HG03196 (cell line): ENCODE measurements around the gene TRIM10.
"Not testable (repeated sequence)": the region's sequence is repeated elsewhere in the genome, so short reads cannot be mapped to it uniquely, and the experiment has no call there.

Experiments
- ATAC-seq: cut with Tn5 transposase; IDR thresholded peaks from one replicate; pipeline ENCODE4 v1.9.1; 2021; ENCODE audit not compliant: unreplicated experiment

Gene TRIM10

DNA sequence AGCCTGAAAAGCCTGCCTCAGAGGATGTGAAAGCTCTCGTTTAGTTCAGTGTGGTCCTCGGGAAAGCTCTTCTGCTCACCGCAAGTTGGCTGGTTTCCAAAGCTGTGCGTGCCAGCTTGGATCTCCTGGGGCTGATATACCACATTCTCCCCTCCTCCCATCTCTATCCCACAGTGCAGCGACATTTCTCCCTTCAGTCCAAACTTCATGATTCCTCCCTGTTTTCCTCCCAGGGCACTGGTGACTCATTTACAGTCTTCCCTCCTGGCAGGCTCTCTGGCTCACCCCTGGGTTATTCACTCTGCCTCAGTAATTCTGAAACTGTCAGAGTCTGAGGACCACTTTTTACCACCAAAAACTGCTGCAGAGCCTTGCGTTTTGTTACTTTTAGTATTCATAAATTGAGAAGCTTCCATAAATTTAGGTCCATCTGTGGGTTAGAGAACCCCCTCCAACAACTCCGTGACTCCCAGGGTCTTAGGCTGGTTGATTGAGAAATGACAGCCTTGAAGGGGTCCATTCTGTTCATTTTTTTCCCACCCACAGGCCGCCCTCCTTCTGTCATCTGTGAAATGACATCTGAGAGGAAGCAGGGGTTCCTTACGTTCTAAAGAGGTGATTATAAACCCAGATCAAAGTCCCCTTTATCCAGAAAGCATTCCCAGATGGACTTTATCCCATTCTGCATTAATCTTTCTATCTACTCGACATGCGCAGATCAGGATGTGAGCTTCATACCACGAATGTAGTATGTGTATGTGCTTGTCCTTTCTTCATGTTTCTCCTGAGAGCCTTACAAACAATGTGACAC is 6.1 kb downstream of the TRIM10 start:
- no peak for ATAC-seq

DNA sequence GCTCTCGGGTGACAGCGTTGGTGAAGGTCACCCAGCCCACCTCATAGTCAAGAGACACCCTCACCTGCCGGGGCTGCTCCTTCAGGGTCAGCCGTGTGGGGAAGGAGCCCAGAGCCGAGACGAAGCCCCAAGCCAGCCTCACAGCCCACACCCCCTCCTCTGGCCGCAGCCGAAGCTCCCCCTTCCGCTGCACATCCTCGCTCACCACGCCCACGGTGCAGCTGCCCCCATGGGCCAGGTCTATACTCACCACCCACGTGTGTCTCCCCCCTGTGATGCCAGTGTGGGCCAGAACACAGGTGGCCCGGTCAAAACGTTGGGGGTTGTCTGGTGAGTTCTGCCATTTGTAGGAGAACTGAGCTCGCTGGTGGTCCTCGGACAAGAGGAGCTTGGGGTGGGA is 7.0 kb downstream of the TRIM10 start:
- no peak for ATAC-seq

DNA sequence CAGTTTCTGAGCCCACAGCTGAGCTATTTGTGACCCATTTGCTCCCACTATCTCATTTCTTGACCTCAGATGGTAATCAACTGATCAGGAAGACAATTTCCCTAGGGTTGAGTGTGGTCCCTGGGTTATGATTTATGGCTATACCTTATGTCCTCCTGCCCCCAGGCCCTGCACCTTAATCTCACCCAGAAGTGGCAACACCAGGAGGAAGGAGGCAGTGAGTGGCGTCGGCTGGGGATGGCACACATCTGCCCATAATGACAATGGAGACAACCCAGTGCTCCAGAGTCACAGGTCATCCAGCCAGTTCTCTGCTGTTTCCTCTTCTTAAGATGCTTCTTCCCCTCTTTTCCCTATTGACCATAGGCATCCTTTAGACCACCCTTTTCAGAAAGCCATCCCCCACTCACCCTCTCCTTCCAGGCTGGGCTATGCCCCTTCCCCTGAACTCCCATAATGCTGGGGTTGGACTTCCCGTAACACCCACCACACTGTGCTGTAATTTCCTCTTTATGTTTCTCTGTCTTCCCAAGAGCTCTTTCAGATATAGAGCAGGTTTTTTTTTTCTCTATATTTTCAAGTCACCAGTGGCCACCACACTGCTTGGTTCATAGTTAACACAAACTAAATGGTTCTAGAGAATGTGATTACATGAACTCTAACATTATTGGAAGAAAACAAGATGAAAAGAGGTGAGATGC is 8.0 kb downstream of the TRIM10 start:
- no peak for ATAC-seq

DNA sequence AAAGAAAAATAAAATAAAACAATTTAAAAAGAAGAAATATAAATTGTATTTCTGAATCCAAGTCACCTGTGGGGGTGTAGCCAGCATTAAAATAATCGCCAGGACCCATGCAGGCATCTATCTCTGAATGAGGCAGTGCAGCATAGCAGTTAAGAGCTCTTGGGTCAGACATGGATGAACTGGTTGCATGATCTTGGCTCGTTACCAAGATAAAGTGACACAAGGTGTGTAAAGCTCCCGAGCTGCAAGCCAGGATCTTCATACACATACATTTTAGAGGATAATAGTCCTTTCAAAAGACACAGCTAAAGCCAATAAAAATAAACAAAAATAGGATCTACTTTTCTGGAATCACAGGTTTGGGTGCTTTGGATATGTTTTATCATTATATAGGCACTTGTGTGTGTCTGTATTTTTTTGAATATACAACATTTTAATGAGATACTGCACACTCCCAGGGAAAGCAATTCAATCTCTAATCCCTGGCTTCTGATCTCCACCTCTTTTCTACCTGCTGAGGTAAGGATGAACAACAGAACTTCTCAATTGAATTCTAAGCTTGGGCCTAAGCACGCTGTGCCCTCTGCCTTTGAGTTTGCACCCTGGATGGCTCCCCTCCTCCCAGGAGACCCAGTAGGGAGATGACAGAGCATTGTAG is 8.9 kb downstream of the TRIM10 start:
- no peak for ATAC-seq

DNA sequence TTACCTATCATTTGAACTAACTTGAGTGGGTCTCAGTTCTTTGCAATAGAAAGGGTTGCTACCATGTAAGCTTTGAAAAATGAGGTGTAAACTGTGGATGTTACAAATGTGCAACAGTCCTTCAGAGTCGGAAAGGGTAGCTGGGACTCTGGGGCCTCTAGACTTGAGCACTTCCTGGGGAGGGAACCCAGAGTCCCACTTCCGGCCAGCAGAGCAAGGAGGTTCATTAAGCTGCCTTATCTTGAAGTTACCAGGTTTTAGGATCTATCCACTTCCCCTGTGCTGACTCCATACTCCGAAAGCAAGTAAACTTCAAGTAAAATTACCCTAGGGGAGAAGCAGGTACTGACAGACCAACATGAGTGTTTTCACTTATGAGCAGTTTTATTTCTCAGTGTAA is 9.4 kb downstream of the TRIM10 start:
- ATAC-seq, result no peak

DNA sequence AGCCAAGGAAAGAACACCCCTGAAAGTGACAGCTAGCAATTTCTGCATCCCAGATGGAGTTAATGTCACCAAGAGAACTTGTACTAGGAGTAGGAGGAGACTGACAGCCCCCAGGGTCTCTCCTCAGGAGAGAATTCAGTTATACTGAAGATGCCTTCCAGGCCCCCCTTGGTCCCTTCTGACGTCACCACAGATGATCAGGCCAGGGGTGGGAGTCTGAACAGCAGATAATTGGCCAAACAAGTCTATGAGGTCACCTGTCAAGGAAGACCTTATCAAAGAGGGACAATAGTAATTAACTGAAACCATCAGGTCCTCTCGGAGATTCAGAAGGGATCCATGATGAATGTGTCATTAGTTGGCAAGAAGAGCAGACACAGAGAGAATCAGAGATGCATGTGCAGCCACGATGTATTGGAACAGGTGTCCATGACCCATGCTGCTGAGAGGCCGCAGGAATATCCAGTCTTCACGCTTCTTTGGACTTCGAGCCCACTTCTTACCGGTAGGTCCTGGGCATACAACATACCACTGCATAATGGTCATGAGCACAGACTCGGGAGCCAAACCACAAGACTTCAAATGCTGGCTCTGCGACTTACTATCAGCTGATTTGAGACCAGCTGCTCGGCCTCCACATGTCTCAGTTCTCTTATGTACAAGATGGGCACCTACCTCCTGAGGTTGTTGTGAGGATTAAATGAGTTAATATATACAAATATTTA is 10.2 kb downstream of the TRIM10 start:
- ATAC-seq, result no peak

DNA sequence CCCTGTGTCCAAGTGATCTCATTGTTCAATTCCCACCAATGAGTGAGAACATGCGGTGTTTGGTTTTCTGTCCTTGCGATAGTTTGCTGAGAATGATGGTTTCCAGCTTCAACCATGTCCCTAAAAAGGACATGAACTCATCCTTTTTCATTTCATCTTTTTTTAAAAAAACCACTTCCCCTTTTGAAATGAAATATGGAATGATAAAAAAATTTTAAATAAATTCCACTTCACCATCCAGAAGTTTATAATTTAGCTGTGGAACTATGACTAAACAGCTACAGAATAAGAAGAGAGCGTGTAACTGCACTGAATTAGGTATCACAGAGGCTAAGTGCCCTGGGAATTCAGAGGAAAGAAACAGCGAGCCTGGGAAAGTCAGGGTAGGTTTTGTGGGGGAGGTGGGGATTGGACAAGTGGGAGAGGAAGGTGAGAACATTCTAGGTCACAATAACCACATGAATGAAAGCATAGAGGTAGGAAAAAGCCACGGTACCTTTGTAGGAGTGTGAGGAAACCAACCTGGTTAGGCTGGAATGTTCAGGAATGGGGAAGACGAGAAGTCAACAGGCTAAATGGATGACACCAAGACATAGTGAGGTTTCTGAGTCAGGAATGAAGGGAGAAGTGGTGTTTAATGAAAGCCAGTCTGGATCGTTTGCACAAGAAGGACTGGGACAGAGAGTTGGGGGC is 11.0 kb downstream of the TRIM10 start:
- ATAC-seq, result no peak

DNA sequence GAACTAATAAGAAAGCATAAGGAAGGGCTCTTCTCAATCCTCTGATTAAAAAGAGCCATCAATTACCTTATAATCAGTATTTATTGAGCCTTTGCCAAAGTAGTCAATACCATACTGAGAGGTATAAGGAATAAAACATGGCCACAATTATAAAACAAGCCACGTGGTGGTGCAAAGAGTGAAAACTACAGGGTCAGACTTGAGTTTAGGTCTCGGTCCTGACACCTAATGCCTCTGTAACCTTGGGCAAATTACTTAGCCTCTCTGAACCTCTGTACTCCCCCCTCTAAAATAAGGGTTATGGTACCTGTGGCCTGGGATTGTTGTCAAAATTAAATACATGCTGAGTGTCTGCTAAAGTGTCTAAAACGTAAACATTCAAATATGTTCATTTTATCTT is 11.8 kb downstream of the TRIM10 start:
- ATAC-seq, result no peak

DNA sequence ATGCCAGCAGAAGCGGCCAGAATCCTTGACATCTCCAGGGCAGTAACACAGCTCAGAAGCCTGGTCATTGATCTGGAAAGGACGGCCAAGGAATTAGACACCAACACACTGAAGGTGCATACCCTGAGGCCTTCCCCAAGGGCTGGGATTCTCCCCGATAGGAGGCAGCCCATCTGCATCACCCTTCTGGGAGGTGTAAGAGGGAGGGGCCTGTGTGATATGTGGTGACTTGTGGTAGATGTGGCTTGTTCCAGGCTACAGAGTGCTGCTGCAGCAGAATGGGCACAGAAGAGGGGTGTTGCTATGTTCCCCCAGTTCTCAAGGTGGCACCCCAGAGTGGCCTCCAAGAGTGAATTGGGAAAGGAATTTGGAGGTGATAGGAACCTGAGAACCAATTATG is 13.9 kb downstream of the TRIM10 start:
- no peak for ATAC-seq

DNA sequence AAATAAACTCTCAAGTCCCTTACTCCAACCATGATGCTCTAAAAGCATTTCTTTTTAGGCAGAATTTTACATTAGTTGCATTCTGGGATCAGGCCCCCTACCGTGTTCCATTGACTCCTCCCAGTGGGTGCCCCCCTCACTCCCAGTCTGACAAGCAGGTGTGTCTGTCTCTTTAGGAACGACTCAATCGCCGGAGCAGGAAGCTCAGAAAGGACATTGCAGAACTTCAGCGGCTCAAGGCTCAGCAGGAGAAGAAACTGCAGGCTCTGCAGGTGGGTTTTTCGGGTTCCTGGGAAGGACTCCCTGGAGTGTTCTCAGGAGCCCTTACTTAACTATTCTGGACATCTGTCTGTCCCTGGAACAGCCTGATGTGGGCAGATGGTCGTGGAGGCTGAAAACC is 15.2 kb downstream of the TRIM10 start:
- no peak for ATAC-seq

DNA sequence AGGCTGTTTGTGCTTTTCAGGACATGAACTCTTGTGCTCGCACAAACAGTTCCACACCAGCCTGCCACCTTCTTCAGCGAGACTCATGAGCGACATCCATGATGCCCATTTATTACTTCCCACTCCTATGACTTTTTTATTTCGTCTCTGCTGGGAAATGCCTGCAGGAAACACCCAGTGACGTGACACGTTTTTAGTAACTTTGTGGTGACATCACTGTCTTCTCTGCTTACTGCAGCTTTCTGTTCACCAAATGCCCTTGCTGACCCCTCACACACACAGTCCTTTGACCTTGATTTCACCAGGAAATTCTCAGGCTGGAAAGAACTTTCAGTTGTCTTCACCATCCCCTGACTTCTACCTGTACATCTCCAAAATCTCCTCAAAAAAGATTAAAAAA is 16.2 kb downstream of the TRIM10 start:
- no peak for ATAC-seq

DNA sequence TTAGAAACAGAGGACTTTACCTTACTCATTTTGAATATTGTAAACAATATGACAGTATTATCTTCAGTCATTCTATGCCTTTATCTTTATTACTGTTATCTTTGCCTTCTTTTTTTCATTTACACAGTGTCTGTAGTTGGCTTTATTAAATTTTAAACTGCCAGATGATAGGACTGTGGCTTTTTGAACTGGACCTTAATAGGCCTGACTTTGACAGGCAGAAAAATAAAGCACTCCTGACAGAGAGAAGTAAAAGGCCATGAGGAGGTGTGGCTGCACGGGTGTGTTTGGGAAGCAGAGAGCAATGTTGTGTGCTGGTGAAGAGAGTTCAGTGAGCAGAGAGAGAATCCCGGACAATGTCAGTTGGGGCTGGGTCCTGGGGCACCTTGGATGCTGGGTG is 17.2 kb downstream of the TRIM10 start:
- ATAC-seq, result no peak

DNA sequence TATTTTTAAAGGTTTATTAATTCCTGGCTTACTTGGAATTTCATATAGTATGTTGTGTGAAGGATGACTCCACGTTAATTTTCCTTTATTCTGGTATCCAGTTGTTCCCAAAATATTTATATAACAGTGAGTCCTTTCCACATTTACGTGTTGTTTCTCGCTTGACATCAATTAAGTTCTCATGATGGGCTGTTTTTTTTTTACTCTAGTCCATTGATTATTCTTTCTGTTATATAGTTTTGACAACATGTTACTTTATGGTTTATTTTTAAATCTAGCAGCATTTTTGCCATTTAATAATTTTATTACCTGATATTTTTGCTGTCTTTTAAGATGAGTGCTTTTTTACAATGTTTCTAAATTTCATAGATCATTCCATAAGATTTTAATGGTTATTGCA is 18.3 kb downstream of the TRIM10 start:
- ATAC-seq, result no peak

DNA sequence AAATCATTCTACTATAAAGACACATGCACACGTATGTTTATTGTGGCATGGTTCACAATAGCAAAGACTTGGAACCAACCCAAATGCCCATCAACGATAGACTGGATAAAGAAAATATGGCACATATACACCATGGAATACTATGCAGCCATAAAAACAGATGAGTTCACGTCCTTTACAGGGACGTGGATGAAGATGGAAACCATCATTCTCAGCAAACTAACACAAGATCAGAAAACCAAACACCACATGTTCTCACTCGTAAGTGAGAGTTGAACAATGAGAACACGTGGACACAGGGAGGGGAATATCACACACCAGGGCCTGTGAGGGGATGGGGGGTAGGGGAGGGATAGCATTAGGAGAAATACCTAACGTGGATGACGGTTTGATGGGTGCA is 20.8 kb downstream of the TRIM10 start:
- ATAC-seq, result not testable (repeated sequence)

DNA sequence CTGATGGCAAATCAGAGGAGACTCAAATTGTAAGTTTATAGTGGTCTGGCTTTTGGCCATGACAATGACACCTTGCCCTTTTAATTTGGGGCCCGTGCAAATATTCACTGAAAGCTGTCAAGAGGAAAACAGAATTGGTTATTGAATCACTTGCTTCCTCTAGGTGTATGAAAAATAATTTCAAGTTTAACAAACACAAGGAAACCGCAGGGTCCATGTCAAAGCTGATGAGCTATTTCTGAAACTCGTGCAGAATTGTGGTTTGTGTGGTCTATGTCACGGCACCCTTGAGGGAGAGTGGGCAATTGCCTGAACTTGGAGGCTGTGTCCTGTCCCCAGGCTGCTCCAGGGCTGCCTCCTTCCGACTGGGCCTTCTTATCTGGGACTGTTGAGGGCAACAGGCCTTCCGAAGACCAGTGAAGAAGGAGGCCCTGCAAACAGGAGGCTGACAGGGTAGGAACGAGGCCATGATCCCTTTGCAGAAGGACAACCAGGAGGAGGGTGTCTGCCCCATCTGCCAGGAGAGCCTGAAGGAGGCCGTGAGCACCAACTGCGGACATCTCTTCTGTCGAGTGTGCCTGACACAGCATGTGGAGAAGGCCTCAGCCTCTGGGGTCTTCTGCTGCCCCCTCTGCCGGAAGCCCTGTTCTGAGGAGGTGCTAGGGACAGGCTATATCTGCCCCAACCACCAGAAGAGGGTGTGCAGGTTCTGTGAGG is 24.3 kb downstream of the TRIM10 start:
- no peak for ATAC-seq

DNA sequence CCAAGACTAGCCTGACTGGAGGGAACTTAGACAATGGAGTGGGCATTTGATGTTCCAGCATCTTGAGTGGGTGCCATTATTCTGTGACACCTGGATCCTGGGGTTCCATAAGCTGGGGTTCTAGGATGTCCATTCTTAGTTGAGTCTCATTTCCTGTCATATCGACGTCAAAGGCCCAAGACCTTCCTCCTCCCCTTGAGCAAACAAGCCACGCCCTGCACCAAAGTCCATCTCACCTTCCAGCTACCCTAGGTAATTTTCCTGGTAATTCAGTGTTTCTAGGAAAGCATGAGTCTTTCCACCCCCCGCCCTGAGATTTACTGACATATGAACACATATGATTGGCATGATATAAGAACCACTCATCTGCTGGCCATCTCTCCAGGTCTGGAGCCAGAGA is 25.3 kb downstream of the TRIM10 start, which contains the start of gene TRIM40:
TSS of gene TRIM40 (plus strand) at position 384 of the 400 bp plus-strand sequence. CDS start 897 bp downstream, outside the sequence.
- ATAC-seq, result no peak

DNA sequence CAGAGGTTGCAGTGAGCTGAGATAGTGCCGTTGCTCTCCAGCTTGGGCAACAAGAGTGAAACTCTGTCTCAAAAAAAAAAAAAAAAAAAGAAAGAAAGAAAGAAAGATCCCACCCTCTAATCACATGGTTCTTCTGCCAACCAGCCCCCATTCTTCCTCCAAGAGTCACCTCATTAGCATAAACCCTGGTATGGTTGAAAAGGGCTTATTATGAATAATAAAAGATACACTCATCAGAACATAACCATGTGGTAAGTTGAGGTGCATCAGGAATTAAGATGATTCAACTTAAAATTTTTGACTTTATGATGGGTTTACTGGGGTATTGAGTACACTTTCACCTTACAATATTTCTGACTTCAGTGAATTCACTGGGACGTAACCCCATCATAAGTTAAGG is 25.9 kb downstream of the TRIM10 start:
- ATAC-seq, result no peak

DNA sequence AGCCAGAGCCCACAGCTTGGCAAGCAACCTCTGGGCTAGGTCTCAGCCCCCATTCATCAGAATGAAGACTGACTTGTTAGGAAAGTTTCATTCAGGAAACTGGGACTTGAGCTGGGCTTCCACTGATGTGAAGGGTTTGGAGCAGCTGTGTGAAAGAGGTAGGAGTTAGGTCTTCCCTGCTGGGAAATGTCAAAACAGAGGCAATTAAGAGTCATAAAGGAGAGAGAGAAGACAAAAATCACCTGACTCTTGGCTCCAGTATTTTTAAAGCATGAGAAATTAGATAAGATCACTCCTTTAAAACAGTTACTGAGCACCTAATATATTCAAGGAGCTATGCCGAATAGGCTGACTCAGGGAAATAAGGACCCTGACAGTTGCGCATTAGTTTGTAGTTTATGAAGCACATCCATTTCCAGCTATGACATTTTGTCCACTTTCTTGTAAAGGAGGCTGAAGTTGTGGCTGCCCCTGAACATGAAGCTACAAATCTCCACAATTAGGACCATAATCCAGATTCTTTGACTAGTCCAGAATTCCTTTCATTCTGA is 29.0 kb downstream of the TRIM10 start:
- ATAC-seq, result no peak

DNA sequence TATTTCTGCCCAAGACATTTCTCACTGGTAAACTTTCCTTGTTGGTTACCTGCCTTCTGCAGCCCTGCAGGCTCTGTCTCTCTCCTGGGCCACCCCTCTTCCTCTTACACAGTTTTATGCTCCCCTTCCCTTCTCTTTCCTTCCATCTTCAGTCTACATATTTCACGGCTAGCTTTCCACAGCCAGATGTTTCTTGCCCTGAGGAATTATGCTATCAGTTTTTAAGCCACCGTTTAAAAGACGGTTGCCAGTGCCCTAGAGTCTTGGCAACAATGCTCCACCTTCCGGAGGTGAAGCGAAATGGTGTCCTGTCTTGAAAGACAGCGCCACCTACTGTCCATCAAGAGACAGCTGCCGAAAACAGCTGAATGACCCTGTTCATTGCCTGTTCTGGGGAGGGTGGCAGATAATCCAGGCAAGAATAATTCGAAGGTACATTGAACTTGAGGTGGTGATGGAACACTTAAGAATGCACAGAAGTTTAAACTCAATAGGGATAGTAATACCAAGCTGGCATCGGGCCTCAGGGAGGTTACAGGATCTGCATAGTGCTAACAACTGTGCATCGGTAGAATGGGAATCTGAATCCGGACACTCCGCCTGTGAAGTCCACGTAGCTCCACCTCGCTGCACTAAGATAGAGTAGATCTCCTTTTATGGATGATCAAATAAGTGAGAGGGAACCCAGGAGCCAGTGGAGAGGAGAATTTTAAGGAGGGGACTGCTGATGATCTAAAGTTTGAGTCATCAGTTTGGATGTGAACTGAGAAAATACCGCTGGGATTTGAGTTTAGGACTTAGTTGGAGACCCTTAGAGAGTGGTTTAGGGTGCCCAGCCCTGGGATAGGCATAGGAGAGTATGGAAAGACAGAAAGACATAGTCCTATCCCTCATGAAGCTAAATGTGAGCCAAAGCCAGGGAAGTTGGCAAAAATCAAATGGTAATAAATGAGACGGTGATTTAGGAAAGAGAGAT is 29.8 kb downstream of the TRIM10 start:
- peak; percentile 65 for ATAC-seq
